Activated CD8-positive, alpha-beta T cell treated with anti-CD3 and anti-CD28 coated beads for 36 hours (primary cell): Measurements from ENCODE around the gene CD109. TPM values are rescaled to one million over a fixed set of nuclear protein-coding genes. Genes with fewer than 3 reads are reported as not detected.

Experiments used
- ATAC-seq: fragments of 200-7000 bp; cut with Tn5 transposase; one replicate; pipeline ENCODE4 v1.10.0; 2021; ENCODE audit warnings: mild to moderate bottlenecking, moderate library complexity
- CTCF ChIA-PET: fragments of 350-600 bp; sonication (Branson Sonifier 250); formaldehyde crosslinking; loops from one replicate; lab custom pipeline; 2021; ENCODE audit warnings: antibody characterized with exemption; lab: Charles Lee
- POLR2A ChIA-PET: fragments of 350-600 bp; sonication (Branson Sonifier 250); formaldehyde crosslinking; loops from one replicate; lab custom pipeline; 2021; ENCODE audit warnings: antibody characterized with exemption; lab: Charles Lee
- DNase-seq: peaks from one replicate; pipeline ENCODE4 v3.0.0-alpha.2; 2020
- H3K27ac Mint-ChIP-seq: one replicate; pipeline ENCODE4 v1.8.0; 2021; ENCODE audit warnings: mild to moderate bottlenecking, mixed read lengths
- H3K27me3 Mint-ChIP-seq: one replicate; pipeline ENCODE4 v1.8.0; 2021; ENCODE audit warnings: mixed read lengths
- H3K36me3 Mint-ChIP-seq: one replicate; pipeline ENCODE4 v1.8.0; 2021; ENCODE audit warnings: low read depth, mixed read lengths
- H3K4me1 Mint-ChIP-seq: one replicate; pipeline ENCODE4 v1.8.0; 2021; ENCODE audit warnings: low read depth, mixed read lengths
- H3K4me3 Mint-ChIP-seq: one replicate; pipeline ENCODE4 v1.8.0; 2021; ENCODE audit warnings: mild to moderate bottlenecking, moderate library complexity, mixed read lengths
- H3K9me3 Mint-ChIP-seq: one replicate; pipeline ENCODE4 v1.8.0; 2021; ENCODE audit warnings: mixed read lengths
- intact Hi-C: fragments of 100-400 bp; cut with micrococcal nuclease; formaldehyde crosslinking; loops from one replicate; pipeline ENCODE4 v1.10.0; 2022
- total RNA-seq, 2 experiments: library from RNA; stranded (reverse); gene quantifications; one replicate each; pipeline ENCODE4 v1.2.3, GENCODE V29; 2021
- TF ChIP-seq, protein P1 (sequence below): fragments of 200-600 bp; IDR thresholded peaks from one replicate; pipeline ENCODE4 v1.8.0; 2022; ENCODE audit warnings: antibody characterized with exemption, mild to moderate bottlenecking

Gene CD109
- total RNA-seq, 2 experiments from 2014 or later = 9.5 to 10.6 TPM

DNA sequence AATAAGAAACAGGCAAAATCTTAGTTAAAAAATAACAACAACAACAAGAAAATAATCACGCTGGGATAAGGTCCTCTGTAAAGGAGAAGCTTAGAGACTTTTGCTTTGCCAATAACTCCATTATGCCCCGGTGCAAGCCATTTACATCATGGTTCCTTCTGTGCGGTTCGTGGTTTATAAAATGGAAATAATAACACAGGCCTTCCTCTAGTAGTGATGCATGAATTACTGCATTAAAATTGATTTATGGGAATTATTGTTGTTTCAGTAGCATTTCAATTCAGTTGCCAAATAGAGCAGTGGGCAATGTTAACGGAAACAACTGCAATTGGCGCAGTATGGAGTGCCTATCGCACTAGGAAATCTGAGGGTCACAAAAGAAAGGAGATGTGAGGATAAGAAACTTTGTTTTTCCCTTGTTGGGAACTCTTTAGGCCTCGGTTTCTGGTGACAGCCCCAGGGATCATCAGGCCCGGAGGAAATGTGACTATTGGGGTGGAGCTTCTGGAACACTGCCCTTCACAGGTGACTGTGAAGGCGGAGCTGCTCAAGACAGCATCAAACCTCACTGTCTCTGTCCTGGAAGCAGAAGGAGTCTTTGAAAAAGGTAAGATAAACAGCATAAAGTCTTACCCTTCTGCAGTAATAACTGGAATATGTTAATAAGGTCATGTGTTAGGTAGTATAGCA, 1.1 kb downstream of the CD109 start:
- Mint-ChIP-seq H3K27me3 (peaks cover 28% of the 10 kb centered on the region), H3K4me1 (peaks cover 36% of the 10 kb centered on the region), H3K9me3 (no peaks in the 10 kb centered on the region), H3K27ac (peak overlapping the region; percentile 98), H3K36me3 (peaks cover 18% of the 10 kb centered on the region), H3K4me3 (peak overlapping the region; percentile 95)
- ChIA-PET POLR2A (interaction anchor here (1.5 kb wide), 1 partner anchor 29 kb away, joined by 4 read pairs; no protein-coding TSS in a partner anchor), CTCF (no interaction called here)
- intact Hi-C loops = loop anchor here (1.0 kb wide), 1 partner anchor 25 kb away; no protein-coding TSS in a partner anchor
- DNase-seq (no peak), ATAC-seq (no peak)
- TF ChIP-seq, protein P1, sequence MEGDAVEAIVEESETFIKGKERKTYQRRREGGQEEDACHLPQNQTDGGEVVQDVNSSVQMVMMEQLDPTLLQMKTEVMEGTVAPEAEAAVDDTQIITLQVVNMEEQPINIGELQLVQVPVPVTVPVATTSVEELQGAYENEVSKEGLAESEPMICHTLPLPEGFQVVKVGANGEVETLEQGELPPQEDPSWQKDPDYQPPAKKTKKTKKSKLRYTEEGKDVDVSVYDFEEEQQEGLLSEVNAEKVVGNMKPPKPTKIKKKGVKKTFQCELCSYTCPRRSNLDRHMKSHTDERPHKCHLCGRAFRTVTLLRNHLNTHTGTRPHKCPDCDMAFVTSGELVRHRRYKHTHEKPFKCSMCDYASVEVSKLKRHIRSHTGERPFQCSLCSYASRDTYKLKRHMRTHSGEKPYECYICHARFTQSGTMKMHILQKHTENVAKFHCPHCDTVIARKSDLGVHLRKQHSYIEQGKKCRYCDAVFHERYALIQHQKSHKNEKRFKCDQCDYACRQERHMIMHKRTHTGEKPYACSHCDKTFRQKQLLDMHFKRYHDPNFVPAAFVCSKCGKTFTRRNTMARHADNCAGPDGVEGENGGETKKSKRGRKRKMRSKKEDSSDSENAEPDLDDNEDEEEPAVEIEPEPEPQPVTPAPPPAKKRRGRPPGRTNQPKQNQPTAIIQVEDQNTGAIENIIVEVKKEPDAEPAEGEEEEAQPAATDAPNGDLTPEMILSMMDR = no peak

DNA sequence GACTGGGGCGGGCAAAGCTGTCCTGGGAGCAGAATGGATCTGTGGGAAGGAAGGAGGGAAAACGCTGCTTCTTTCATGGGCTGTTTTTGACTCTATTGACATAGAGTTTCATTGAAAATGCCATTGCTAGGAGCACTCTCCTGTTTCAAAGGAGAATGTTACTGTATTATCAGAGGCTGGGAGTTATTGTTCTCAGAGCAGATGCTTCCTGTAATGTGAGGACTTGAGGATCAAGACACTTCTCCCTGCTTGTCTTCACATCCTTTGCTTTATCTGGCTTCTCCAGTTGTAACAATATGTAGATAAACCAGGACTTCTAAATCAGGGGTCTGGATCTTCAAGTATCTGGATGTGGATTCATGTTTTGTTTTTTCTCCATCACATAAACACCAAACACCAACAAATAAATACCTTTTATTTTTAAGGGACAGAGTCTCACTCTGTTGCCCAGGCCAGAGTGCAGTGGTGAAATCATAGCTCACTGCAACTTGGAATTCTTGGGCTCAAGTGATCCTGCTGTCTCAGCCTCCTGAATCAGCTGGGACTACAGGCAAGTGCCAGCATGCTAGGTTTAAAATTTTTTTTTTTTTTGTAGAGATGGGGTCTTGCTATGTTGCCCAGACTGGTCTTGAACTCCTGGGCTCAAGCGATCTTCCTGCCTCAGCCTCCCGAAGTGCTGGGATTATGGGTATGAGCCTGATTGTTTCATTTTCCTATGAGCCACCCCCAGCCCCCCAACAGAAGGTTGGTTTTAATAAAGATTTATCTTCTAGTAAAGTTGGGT, 3.9 kb downstream of the CD109 start:
- TF ChIP-seq, protein P1 = no peak
- Mint-ChIP-seq H3K27ac (no peak overlapping the region), H3K36me3 (peaks cover 20% of the 10 kb centered on the region), H3K9me3 (no peaks in the 10 kb centered on the region), H3K4me3 (no peak overlapping the region), H3K27me3 (peaks cover 24% of the 10 kb centered on the region), H3K4me1 (peaks cover 43% of the 10 kb centered on the region)
- ChIA-PET POLR2A (interaction anchor here (0.6 to 1.4 kb wide), 2 partner anchors 13 to 24 kb away, joined by 3 to 5 read pairs; no protein-coding TSS in a partner anchor), CTCF (interaction anchor here (0.9 kb wide), 1 partner anchor 34 kb away, joined by 3 read pairs; no protein-coding TSS in a partner anchor)
- DNase-seq = no peak
- intact Hi-C loops = no loop called here
- no peak for ATAC-seq

DNA sequence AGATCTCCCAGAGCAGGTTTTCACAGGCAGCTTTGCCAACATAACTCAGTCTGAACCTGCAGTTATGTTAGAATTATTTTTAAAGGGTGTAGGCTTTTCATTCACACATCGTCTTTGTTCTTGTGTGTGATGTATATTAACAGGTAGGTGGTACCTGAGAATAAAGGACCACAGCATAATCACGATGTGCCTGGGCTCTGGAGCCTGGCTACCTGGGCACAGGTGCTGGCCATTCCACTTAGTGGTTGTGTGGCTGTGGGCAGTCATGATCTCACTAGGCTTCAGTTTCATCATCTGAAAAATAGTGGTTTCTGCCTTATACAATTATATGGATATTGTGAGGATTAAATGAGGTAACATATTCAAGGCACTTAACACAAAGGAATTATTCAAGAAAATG, 6.4 kb downstream of the CD109 start:
- POLR2A ChIA-PET = interaction anchor here (0.7 kb wide), 1 partner anchor 20 kb away, joined by 3 read pairs; no protein-coding TSS in a partner anchor

DNA sequence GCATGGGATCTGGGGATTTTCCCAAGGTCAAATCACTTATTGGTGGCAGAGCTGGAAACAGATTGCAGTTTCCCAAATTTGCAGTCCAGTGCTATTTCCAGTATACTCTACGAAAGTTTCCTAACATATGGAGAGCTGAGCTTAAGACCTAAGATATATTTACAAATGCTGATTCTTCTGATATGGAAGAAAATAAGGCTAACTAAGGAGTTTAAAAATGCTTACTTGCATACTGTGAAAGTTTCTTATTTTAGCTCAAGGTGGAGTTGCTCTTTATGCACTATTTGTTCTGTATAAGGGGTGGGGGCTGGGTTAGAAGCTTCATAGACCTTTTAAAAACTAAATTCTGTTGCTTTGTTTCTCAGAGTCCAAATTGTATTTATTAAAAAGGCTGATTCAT, 7.5 kb downstream of the CD109 start:
- no peak for DNase-seq
- TF ChIP-seq, protein P1 = no peak
- intact Hi-C loops = no loop called here
- Mint-ChIP-seq H3K4me3 (no peak overlapping the region), H3K27ac (no peak overlapping the region), H3K36me3 (peaks cover 12% of the 10 kb centered on the region), H3K27me3 (peaks cover 14% of the 10 kb centered on the region), H3K9me3 (no peaks in the 10 kb centered on the region), H3K4me1 (peaks cover 19% of the 10 kb centered on the region)
- ChIA-PET POLR2A (no interaction called here), CTCF (interaction anchor here (1.2 to 1.6 kb wide), 4 partner anchors 27 to 51 kb away, joined by 3 to 6 read pairs (median 6); no protein-coding TSS in a partner anchor)
- ATAC-seq = no peak

More for the DNA sequence above, 6.4 kb downstream of the CD109 start:
- ATAC-seq (no peak), DNase-seq (no peak)
- Mint-ChIP-seq H3K4me1 (peaks cover 26% of the 10 kb centered on the region), H3K9me3 (no peaks in the 10 kb centered on the region), H3K4me3 (no peak overlapping the region), H3K27me3 (peaks cover 17% of the 10 kb centered on the region), H3K36me3 (peaks cover 19% of the 10 kb centered on the region), H3K27ac (no peak overlapping the region)
- CTCF ChIA-PET = interaction anchor here (0.9 to 1.6 kb wide), 3 partner anchors 26 to 50 kb away, joined by 3 to 6 read pairs (median 5); no protein-coding TSS in a partner anchor
- TF ChIP-seq, protein P1 = no peak
- intact Hi-C loops = no loop called here
